MCF 10A (cell line): ENCODE measurements around the gene PDZD4. TPM values are rescaled to one million over a fixed set of nuclear protein-coding genes. Genes with fewer than 3 reads are reported as not detected.

Experiments
- BruUV-seq: library from RNA; stranded (reverse); fragments of 400-500 nt; replicated peaks from 2 replicates; lab custom pipeline; 2021; lab: Mats Ljungman, UMichigan
- CTCF ChIA-PET: fragments of 300-600 bp; sonication (Branson Sonifier 250); formaldehyde crosslinking; extraction: SDS; loops from one replicate; lab custom pipeline; 2021; ENCODE audit warnings: antibody characterized with exemption, inconsistent platforms; lab: Yijun Ruan, JAX
- POLR2A ChIA-PET: fragments of 300-600, 350-650 bp; sonication (Branson Sonifier 250); formaldehyde crosslinking; extraction: SDS; loops from one replicate; lab custom pipeline; 2020; ENCODE audit warnings: antibody characterized with exemption, inconsistent platforms; lab: Yijun Ruan, JAX
- DNase-seq: peaks from one replicate; pipeline ENCODE4 v3.0.0-alpha.2; 2018; ENCODE audit not compliant: unreplicated experiment
- H3K27ac Mint-ChIP-seq: one replicate; pipeline ENCODE4 v1.8.0; 2022; ENCODE audit warnings: mild to moderate bottlenecking, low read depth, mixed read lengths; ENCODE audit not compliant: unreplicated experiment
- H3K27me3 Mint-ChIP-seq: one replicate; pipeline ENCODE4 v1.8.0; 2022; ENCODE audit warnings: mixed read lengths; ENCODE audit not compliant: insufficient read depth, unreplicated experiment
- H3K36me3 Mint-ChIP-seq: one replicate; pipeline ENCODE4 v1.8.0; 2022; ENCODE audit warnings: mild to moderate bottlenecking, moderate library complexity, mixed read lengths; ENCODE audit not compliant: insufficient read depth, unreplicated experiment
- H3K4me1 Mint-ChIP-seq: one replicate; pipeline ENCODE4 v1.8.0; 2022; ENCODE audit warnings: mixed read lengths; ENCODE audit not compliant: insufficient read depth, unreplicated experiment
- H3K4me3 Mint-ChIP-seq: one replicate; pipeline ENCODE4 v1.8.0; 2022; ENCODE audit warnings: mild to moderate bottlenecking, moderate library complexity, mixed read lengths; ENCODE audit not compliant: unreplicated experiment
- H3K9me3 Mint-ChIP-seq: one replicate; pipeline ENCODE4 v1.8.0; 2022; ENCODE audit warnings: mixed read lengths; ENCODE audit not compliant: unreplicated experiment
- intact Hi-C: fragments of 100-400 bp; cut with micrococcal nuclease; formaldehyde crosslinking; loops from 2 replicates; pipeline ENCODE4 v1.14.1; 2022
- total RNA-seq: library from RNA; stranded (reverse); gene quantifications from 2 replicates; pipeline ENCODE4 v1.2.3, GENCODE V29; 2022
- TF ChIP-seq, protein P1 (sequence below): fragments of 200-600 bp; IDR thresholded peaks from one replicate; pipeline ENCODE4 v1.8.0; 2022; ENCODE audit warnings: antibody characterized with exemption, mild to moderate bottlenecking; ENCODE audit not compliant: unreplicated experiment

The PDZD4 gene
- total RNA-seq, 1 experiment from 2014 or later, result not detected

DNA sequence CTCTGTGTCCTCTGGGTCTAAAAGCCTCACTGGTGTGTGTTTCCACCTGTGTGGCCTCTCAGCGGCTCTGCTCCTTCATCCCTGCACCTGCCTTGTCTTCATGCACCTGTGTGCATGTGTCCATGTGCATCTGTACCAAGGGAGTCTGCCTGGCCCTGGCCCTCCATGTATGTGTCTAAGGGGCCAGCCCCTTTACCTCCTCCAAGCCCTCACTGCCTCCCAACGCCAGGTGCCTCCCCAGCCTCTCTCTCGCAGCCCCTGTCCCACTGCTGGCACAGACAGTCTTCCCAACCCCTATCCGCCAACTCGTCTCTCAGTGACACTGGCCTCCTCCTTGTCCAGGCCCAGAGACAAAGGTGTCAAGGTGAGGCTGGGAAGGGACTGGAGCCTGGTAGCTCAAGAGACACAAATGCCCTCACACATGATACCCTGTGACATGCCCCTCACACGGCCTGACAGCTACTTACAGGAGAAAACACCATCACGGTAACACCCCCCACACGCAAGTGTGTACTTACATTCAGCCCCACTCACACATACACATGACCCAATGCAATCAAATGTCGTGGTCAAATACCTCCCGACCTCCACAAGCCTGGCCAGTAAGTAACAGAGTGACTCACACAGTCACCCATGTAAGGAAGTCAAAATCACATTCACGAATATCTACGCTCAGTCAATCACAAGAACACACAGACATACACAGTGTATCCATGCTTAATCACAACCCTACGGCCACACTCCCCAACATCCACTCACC is 44.2 kb upstream of the PDZD4 start:
- intact Hi-C loops, result no loop called here
- DNase-seq, result no peak
- peaks cover 44% of the 10 kb centered on the region for H3K27me3 Mint-ChIP-seq
- no peaks in the 10 kb centered on the region for H3K4me1 Mint-ChIP-seq
- BruUV-seq, result no TSS peak
- H3K4me3 Mint-ChIP-seq, result no peak overlapping the region
- no peaks in the 10 kb centered on the region for H3K36me3 Mint-ChIP-seq
- no peak overlapping the region for H3K27ac Mint-ChIP-seq
- CTCF ChIA-PET, result no interaction called here
- TF ChIP-seq, protein P1, sequence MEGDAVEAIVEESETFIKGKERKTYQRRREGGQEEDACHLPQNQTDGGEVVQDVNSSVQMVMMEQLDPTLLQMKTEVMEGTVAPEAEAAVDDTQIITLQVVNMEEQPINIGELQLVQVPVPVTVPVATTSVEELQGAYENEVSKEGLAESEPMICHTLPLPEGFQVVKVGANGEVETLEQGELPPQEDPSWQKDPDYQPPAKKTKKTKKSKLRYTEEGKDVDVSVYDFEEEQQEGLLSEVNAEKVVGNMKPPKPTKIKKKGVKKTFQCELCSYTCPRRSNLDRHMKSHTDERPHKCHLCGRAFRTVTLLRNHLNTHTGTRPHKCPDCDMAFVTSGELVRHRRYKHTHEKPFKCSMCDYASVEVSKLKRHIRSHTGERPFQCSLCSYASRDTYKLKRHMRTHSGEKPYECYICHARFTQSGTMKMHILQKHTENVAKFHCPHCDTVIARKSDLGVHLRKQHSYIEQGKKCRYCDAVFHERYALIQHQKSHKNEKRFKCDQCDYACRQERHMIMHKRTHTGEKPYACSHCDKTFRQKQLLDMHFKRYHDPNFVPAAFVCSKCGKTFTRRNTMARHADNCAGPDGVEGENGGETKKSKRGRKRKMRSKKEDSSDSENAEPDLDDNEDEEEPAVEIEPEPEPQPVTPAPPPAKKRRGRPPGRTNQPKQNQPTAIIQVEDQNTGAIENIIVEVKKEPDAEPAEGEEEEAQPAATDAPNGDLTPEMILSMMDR, result no peak
- POLR2A ChIA-PET, result no interaction called here
- H3K9me3 Mint-ChIP-seq, result no peaks in the 10 kb centered on the region

DNA sequence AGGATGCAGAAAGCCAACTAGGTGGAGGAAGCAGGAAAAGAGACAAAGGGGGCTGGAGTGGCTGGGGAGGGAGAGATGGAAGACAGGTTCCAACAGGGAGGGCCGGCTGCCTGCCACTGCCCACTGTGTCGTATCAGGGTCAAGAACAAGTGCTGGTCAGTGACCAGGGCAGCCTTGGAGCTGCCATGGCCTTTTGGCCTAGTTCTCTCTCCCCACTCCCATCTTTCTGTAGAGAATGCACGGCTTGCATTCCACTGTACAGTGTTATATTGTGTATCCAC is 43.7 kb upstream of the PDZD4 start:
- Mint-ChIP-seq H3K4me1 (no peaks in the 10 kb centered on the region), H3K27me3 (peaks cover 39% of the 10 kb centered on the region), H3K9me3 (no peaks in the 10 kb centered on the region), H3K36me3 (no peaks in the 10 kb centered on the region), H3K27ac (no peak overlapping the region), H3K4me3 (no peak overlapping the region)
- intact Hi-C loops, result no loop called here
- BruUV-seq, result no TSS peak
- TF ChIP-seq, protein P1, result no peak
- CTCF ChIA-PET, result no interaction called here
- no peak for DNase-seq
- POLR2A ChIA-PET, result no interaction called here

DNA sequence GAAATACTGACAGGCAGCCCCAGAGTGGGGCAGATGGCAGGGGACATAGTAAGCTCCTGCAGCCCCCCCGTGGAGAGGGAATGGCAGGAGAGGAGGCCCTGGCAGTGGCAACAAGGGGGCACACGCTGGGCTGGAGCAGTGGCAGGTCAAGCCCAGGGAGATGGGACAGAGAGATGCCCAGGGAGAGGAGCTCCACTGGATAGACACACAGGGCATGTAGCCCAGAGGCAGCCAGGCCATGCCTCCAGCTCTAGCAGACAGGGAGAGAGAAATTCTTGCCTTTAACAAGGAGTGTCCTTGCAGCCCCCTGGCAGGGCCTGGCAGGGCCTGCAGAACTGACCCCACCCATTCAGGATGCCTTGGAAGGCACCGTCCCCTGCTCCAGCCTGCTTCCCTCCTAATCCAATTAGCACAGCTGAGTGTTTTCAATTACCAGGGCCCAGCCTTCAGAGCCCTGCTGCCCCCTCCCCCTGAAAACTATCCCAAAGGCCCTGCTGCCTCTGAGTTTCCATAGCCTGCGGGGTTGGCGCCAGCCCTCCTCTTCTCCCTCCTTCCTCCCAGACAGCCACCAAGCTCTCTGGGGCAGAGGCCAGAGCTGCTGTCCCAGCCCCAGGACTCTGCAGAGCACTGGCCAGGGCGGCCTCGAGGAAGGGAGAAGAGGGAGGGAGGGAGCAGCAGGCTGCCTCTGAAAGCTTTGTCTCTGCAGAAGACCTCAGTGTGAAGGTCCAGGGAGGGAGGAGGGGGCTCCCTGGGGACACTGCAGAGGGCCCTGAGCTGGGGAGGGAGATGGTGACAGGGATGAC is 43.1 kb upstream of the PDZD4 start:
- DNase-seq, result no peak
- H3K36me3 Mint-ChIP-seq, result no peaks in the 10 kb centered on the region
- H3K9me3 Mint-ChIP-seq, result no peaks in the 10 kb centered on the region
- TF ChIP-seq, protein P1, result no peak
- CTCF ChIA-PET, result interaction anchor here (0.6 kb wide), 1 partner anchor 29 kb away, joined by 3 read pairs; no protein-coding TSS in a partner anchor
- H3K4me3 Mint-ChIP-seq, result no peak overlapping the region
- no peak overlapping the region for H3K27ac Mint-ChIP-seq
- intact Hi-C loops, result no loop called here
- H3K4me1 Mint-ChIP-seq, result no peaks in the 10 kb centered on the region
- POLR2A ChIA-PET, result no interaction called here
- peaks cover 34% of the 10 kb centered on the region for H3K27me3 Mint-ChIP-seq
- no TSS peak for BruUV-seq
